MM.1S (cell line): ENCODE measurements around the gene RNF212.

Experiments
- CTCF ChIP-seq: fragments of 300-600 bp; sonication (generic); IDR thresholded peaks from 2 replicates; pipeline ENCODE4 v1.5.1; 2016; ENCODE audit warnings: antibody characterized with exemption, low read length, mixed read lengths
- EZH2 ChIP-seq: fragments of 300-600 bp; sonication (generic); optimal IDR thresholded peaks from 2 replicates; pipeline ENCODE3; 2017; ENCODE audit warnings: low read depth, mild to moderate bottlenecking, antibody characterized with exemption, low read length, mixed read lengths
- EZH2phosphoT487 ChIP-seq: fragments of 300-600 bp; sonication (generic); IDR thresholded peaks from 2 replicates; pipeline ENCODE4 v1.6.1; 2018; ENCODE audit warnings: antibody characterized with exemption, low read length

- no peak for TF ChIP-seq CTCF
- no peak for TF ChIP-seq EZH2
- no peak for TF ChIP-seq EZH2phosphoT487
Measured at GRCh38 chr4:1033840-1034551, 79.4 kb downstream of the RNF212 start.
